GM23338 (cell line): ENCODE data around the gene ZDHHC7.

Experiments
- CREB1 ChIP-seq: fragments of 250-450 bp; sonication (Bioruptor Pico); IDR thresholded peaks from 2 replicates; pipeline ENCODE4 v1.5.0; 2020; ENCODE audit warnings: low read depth, mild to moderate bottlenecking, moderate library complexity
- EZH2 ChIP-seq: fragments of 200-600 bp; sonication (generic); IDR thresholded peaks from one replicate; pipeline ENCODE4 v1.8.0; 2017; ENCODE audit warnings: antibody characterized with exemption, mild to moderate bottlenecking, low read depth; ENCODE audit not compliant: unreplicated experiment
- EZH2phosphoT487 ChIP-seq: fragments of 200-600 bp; sonication (generic); IDR thresholded peaks from one replicate; pipeline ENCODE4 v1.8.1; 2018; ENCODE audit warnings: antibody characterized with exemption; ENCODE audit not compliant: unreplicated experiment
- JUNB ChIP-seq: IDR thresholded peaks from one replicate; pipeline ENCODE4 v1.6.1; 2016; ENCODE audit warnings: antibody characterized with exemption; ENCODE audit not compliant: unreplicated experiment
- POLR2AphosphoS5 ChIP-seq: IDR thresholded peaks from 2 replicates; pipeline ENCODE4 v1.6.1; 2016; ENCODE audit warnings: antibody characterized with exemption, low read depth
- ZNF114 ChIP-seq: fragments of 250-450 bp; sonication (Bioruptor Pico); IDR thresholded peaks from 2 replicates; pipeline ENCODE4 v1.5.0; 2020; ENCODE audit warnings: mild to moderate bottlenecking, moderate library complexity
- TF ChIP-seq, protein P1 (sequence below), 2 experiments: fragments of 200-600 bp in 1 of 2; sonication (generic) in 1 of 2; conservative IDR thresholded peaks; 2 replicates each; pipeline versions ENCODE4 v1.5.1 to v1.6.1; 2016 to 2017; ENCODE audit warnings: antibody characterized with exemption in 2 of 2, low read depth in 2 of 2, mild to moderate bottlenecking in 2 of 2, moderate library complexity in 1 of 2
- TF ChIP-seq, protein P2 (sequence below): IDR thresholded peaks from one replicate; pipeline ENCODE4 v1.6.1; 2018; ENCODE audit warnings: antibody characterized with exemption; ENCODE audit not compliant: unreplicated experiment
- TF ChIP-seq, protein P3 (sequence below): fragments of 250-450 bp; sonication (Bioruptor Pico); IDR thresholded peaks from 2 replicates; pipeline ENCODE4 v1.5.0; 2020; ENCODE audit warnings: mild to moderate bottlenecking, moderate library complexity
- TF ChIP-seq, protein P4 (sequence below): IDR thresholded peaks from 2 replicates; pipeline ENCODE4 v1.6.1; 2016; ENCODE audit warnings: antibody characterized with exemption

DNA sequence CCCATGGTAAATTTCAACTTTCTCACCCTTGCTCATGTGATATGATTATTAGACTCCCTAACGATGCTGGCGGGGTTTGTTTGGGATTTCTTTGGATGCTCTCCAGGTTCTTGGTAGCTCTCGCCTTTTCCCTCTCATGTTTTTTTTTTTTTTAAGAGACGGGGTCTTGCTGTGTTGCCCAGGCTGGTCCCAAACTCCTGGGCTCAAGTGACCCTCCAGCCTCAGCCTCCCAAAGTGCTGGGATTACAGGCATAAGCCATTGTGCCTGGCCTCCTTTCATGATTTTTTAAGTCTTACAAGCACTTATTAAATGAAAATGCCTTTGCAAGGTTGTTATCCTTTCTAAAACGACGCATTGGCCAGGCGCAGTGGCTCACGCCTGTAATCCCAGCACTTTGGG lies 40.3 kb upstream of the ZDHHC7 start:
- TF ChIP-seq, protein P1, sequence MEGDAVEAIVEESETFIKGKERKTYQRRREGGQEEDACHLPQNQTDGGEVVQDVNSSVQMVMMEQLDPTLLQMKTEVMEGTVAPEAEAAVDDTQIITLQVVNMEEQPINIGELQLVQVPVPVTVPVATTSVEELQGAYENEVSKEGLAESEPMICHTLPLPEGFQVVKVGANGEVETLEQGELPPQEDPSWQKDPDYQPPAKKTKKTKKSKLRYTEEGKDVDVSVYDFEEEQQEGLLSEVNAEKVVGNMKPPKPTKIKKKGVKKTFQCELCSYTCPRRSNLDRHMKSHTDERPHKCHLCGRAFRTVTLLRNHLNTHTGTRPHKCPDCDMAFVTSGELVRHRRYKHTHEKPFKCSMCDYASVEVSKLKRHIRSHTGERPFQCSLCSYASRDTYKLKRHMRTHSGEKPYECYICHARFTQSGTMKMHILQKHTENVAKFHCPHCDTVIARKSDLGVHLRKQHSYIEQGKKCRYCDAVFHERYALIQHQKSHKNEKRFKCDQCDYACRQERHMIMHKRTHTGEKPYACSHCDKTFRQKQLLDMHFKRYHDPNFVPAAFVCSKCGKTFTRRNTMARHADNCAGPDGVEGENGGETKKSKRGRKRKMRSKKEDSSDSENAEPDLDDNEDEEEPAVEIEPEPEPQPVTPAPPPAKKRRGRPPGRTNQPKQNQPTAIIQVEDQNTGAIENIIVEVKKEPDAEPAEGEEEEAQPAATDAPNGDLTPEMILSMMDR (conservative IDR thresholded peaks at IDR 0.05; ENCODE audit: low read depth in 2 of 2): no peak
- TF ChIP-seq EZH2: no peak
- TF ChIP-seq, protein P2, sequence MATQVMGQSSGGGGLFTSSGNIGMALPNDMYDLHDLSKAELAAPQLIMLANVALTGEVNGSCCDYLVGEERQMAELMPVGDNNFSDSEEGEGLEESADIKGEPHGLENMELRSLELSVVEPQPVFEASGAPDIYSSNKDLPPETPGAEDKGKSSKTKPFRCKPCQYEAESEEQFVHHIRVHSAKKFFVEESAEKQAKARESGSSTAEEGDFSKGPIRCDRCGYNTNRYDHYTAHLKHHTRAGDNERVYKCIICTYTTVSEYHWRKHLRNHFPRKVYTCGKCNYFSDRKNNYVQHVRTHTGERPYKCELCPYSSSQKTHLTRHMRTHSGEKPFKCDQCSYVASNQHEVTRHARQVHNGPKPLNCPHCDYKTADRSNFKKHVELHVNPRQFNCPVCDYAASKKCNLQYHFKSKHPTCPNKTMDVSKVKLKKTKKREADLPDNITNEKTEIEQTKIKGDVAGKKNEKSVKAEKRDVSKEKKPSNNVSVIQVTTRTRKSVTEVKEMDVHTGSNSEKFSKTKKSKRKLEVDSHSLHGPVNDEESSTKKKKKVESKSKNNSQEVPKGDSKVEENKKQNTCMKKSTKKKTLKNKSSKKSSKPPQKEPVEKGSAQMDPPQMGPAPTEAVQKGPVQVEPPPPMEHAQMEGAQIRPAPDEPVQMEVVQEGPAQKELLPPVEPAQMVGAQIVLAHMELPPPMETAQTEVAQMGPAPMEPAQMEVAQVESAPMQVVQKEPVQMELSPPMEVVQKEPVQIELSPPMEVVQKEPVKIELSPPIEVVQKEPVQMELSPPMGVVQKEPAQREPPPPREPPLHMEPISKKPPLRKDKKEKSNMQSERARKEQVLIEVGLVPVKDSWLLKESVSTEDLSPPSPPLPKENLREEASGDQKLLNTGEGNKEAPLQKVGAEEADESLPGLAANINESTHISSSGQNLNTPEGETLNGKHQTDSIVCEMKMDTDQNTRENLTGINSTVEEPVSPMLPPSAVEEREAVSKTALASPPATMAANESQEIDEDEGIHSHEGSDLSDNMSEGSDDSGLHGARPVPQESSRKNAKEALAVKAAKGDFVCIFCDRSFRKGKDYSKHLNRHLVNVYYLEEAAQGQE: no peak
- no peak for TF ChIP-seq POLR2AphosphoS5
- no peak for TF ChIP-seq JUNB
- TF ChIP-seq, protein P3, sequence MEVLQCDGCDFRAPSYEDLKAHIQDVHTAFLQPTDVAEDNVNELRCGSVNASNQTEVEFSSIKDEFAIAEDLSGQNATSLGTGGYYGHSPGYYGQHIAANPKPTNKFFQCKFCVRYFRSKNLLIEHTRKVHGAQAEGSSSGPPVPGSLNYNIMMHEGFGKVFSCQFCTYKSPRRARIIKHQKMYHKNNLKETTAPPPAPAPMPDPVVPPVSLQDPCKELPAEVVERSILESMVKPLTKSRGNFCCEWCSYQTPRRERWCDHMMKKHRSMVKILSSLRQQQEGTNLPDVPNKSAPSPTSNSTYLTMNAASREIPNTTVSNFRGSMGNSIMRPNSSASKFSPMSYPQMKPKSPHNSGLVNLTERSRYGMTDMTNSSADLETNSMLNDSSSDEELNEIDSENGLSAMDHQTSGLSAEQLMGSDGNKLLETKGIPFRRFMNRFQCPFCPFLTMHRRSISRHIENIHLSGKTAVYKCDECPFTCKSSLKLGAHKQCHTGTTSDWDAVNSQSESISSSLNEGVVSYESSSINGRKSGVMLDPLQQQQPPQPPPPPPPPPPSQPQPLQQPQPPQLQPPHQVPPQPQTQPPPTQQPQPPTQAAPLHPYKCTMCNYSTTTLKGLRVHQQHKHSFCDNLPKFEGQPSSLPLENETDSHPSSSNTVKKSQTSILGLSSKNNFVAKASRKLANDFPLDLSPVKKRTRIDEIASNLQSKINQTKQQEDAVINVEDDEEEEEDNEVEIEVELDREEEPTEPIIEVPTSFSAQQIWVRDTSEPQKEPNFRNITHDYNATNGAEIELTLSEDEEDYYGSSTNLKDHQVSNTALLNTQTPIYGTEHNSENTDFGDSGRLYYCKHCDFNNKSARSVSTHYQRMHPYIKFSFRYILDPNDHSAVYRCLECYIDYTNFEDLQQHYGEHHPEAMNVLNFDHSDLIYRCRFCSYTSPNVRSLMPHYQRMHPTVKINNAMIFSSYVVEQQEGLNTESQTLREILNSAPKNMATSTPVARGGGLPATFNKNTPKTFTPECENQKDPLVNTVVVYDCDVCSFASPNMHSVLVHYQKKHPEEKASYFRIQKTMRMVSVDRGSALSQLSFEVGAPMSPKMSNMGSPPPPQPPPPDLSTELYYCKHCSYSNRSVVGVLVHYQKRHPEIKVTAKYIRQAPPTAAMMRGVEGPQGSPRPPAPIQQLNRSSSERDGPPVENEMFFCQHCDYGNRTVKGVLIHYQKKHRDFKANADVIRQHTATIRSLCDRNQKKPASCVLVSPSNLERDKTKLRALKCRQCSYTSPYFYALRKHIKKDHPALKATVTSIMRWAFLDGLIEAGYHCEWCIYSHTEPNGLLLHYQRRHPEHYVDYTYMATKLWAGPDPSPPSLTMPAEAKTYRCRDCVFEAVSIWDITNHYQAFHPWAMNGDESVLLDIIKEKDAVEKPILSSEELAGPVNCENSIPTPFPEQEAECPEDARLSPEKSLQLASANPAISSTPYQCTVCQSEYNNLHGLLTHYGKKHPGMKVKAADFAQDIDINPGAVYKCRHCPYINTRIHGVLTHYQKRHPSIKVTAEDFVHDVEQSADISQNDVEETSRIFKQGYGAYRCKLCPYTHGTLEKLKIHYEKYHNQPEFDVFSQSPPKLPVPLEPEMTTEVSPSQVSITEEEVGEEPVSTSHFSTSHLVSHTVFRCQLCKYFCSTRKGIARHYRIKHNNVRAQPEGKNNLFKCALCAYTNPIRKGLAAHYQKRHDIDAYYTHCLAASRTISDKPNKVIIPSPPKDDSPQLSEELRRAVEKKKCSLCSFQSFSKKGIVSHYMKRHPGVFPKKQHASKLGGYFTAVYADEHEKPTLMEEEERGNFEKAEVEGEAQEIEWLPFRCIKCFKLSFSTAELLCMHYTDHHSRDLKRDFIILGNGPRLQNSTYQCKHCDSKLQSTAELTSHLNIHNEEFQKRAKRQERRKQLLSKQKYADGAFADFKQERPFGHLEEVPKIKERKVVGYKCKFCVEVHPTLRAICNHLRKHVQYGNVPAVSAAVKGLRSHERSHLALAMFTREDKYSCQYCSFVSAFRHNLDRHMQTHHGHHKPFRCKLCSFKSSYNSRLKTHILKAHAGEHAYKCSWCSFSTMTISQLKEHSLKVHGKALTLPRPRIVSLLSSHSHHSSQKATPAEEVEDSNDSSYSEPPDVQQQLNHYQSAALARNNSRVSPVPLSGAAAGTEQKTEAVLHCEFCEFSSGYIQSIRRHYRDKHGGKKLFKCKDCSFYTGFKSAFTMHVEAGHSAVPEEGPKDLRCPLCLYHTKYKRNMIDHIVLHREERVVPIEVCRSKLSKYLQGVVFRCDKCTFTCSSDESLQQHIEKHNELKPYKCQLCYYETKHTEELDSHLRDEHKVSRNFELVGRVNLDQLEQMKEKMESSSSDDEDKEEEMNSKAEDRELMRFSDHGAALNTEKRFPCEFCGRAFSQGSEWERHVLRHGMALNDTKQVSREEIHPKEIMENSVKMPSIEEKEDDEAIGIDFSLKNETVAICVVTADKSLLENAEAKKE: no peak
- TF ChIP-seq ZNF114 (CRISPR knock-in tag): no peak
- TF ChIP-seq EZH2phosphoT487: no peak
- TF ChIP-seq, protein P4, sequence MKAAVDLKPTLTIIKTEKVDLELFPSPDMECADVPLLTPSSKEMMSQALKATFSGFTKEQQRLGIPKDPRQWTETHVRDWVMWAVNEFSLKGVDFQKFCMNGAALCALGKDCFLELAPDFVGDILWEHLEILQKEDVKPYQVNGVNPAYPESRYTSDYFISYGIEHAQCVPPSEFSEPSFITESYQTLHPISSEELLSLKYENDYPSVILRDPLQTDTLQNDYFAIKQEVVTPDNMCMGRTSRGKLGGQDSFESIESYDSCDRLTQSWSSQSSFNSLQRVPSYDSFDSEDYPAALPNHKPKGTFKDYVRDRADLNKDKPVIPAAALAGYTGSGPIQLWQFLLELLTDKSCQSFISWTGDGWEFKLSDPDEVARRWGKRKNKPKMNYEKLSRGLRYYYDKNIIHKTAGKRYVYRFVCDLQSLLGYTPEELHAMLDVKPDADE: no peak
- no peak for TF ChIP-seq CREB1
